H1 (cell line): Measurements from ENCODE around the gene INPP5A. TPM values are rescaled to one million over a fixed set of nuclear protein-coding genes. Genes with fewer than 3 reads are reported as not detected.
A peak's percentile ranks its signal among the peaks of the same experiment; 100 is the strongest.
"Not testable (repeated sequence)": the region's sequence is repeated elsewhere in the genome, so short reads cannot be mapped to it uniquely, and the experiment has no call there.

Experiments used
- CTCF ChIA-PET: fragments of 300-600 bp; sonication (Branson Sonifier 250); formaldehyde crosslinking; loops from one replicate; lab custom pipeline; 2021; ENCODE audit not compliant: partially characterized antibody; lab: Charles Lee
- POLR2A ChIA-PET: fragments of 300-600 bp; sonication (Branson Sonifier 250); formaldehyde crosslinking; loops from one replicate; lab custom pipeline; 2021; ENCODE audit warnings: inconsistent platforms; ENCODE audit not compliant: partially characterized antibody; lab: Charles Lee
- DNase-seq, 2 experiments: peaks; one replicate each; pipeline versions ENCODE4 v3.0.0 to v3.0.0-alpha.2; 2010 to 2022; ENCODE audit warnings: low spot score in 2 of 2, low read depth in 1 of 2, mixed read lengths in 1 of 2
- FAIRE-seq: peaks from 2 replicates; lab custom pipeline; 2011; peaks lifted over from hg19 to GRCh38; lab: Jason Lieb, UNC
- H2AFZ ChIP-seq: 2 replicates; pipeline ENCODE4 v1.8.1; 2012; ENCODE audit warnings: low read length, inconsistent platforms
- H2AK5ac ChIP-seq: 2 replicates; pipeline ENCODE4 v1.6.1; 2013; ENCODE audit warnings: low read depth, low read length
- H2BK120ac ChIP-seq: replicated peaks from 2 replicates; pipeline ENCODE3; 2013; ENCODE audit warnings: low read depth, low read length, inconsistent platforms
- H2BK12ac ChIP-seq: 2 replicates; pipeline ENCODE4 v1.6.1; 2013; ENCODE audit warnings: low read depth, low read length
- H2BK15ac ChIP-seq: 2 replicates; pipeline ENCODE4 v1.6.1; 2013; ENCODE audit warnings: low read length
- H2BK20ac ChIP-seq: 2 replicates; pipeline ENCODE4 v1.6.1; 2013; ENCODE audit warnings: low read length
- H2BK5ac ChIP-seq: 2 replicates; pipeline ENCODE4 v1.6.1; 2013; ENCODE audit warnings: low read depth, low read length
- H3K14ac ChIP-seq: 2 replicates; pipeline ENCODE4 v1.6.1; 2013; ENCODE audit warnings: inconsistent platforms; ENCODE audit not compliant: insufficient read length
- H3K18ac ChIP-seq: 2 replicates; pipeline ENCODE4 v1.6.1; 2013; ENCODE audit warnings: low read length; ENCODE audit errors: extremely low read depth
- H3K23ac ChIP-seq: 2 replicates; pipeline ENCODE4 v1.6.1; 2013; ENCODE audit warnings: inconsistent platforms; ENCODE audit not compliant: insufficient read length
- H3K23me2 ChIP-seq: 2 replicates; pipeline ENCODE4 v1.6.1; 2013; ENCODE audit warnings: low read depth, low read length
- H3K27ac ChIP-seq: 2 replicates; pipeline ENCODE4 v1.6.1; 2011; ENCODE audit warnings: low read depth, low read length, inconsistent platforms
- H3K27me3 ChIP-seq, 4 experiments: replicated peaks in 1 of 4; 1 replicate in 1 of 4; 2 replicates in 3 of 4; pipeline versions ENCODE4 v1.6.1 to v1.8.1; 2011 to 2013; ENCODE audit warnings: low read length in 3 of 4, mild to moderate bottlenecking in 3 of 4, inconsistent platforms in 2 of 4, mixed read lengths in 2 of 4, moderate library complexity in 1 of 4; ENCODE audit not compliant: control insufficient read depth in 3 of 4, insufficient read depth in 3 of 4; ENCODE audit errors: extremely low read depth in 1 of 4
- H3K36me3 ChIP-seq, 4 experiments: 2 replicates each; pipeline versions ENCODE4 v1.6.1 to v1.8.1; 2011 to 2013; ENCODE audit warnings: mild to moderate bottlenecking in 4 of 4, low read length in 3 of 4, moderate library complexity in 2 of 4, control low read depth in 1 of 4, inconsistent platforms in 1 of 4; ENCODE audit not compliant: insufficient read depth in 4 of 4, control insufficient read depth in 2 of 4
- H3K4ac ChIP-seq: replicated peaks from 2 replicates; pipeline ENCODE3; 2013; ENCODE audit warnings: low read length, low read depth, mixed read lengths, inconsistent platforms; ENCODE audit not compliant: insufficient read length
- H3K4me1 ChIP-seq, 4 experiments: replicated peaks in 1 of 4; 1 replicate in 1 of 4; 2 replicates in 3 of 4; pipeline versions ENCODE4 v1.6.1 to v1.8.1; 2011 to 2013; ENCODE audit warnings: low read length in 3 of 4, inconsistent platforms in 2 of 4, mixed read lengths in 1 of 4; ENCODE audit not compliant: insufficient read depth in 4 of 4, control insufficient read depth in 3 of 4
- H3K4me2 ChIP-seq, 2 experiments: 2 replicates each; pipeline versions ENCODE4 v1.6.1 to v1.8.1; 2011 to 2013; ENCODE audit warnings: low read depth in 2 of 2, low read length in 2 of 2, control low read depth in 1 of 2, inconsistent platforms in 1 of 2, mild to moderate bottlenecking in 1 of 2; ENCODE audit not compliant: insufficient read depth in 1 of 2
- H3K4me3 ChIP-seq, 4 experiments: fragments of 200-600, 300-600 bp in 1 of 4; sonication (generic), shearing (Covaris generic), sonication (Bioruptor Twin) in 1 of 4; 2 replicates each; pipeline versions ENCODE4 v1.5.1 to v1.8.1; 2011 to 2016; ENCODE audit warnings: low read length in 4 of 4, low read depth in 3 of 4, control low read depth in 2 of 4, inconsistent platforms in 2 of 4, mild to moderate bottlenecking in 2 of 4, mixed read lengths in 1 of 4, moderate library complexity in 1 of 4; ENCODE audit not compliant: insufficient read depth in 2 of 4; ENCODE audit errors: extremely low read depth in 1 of 4
- H3K56ac ChIP-seq: replicated peaks from 2 replicates; pipeline ENCODE3; 2013; ENCODE audit warnings: low read depth, mild to moderate bottlenecking, mixed read lengths, low read length, inconsistent platforms; ENCODE audit not compliant: insufficient read length
- H3K79me1 ChIP-seq: 2 replicates; pipeline ENCODE4 v1.6.1; 2013; ENCODE audit warnings: low read depth, low read length, control low read depth
- H3K79me2 ChIP-seq, 2 experiments: 2 replicates each; pipeline versions ENCODE4 v1.6.1 to v1.8.1; 2012 to 2013; ENCODE audit warnings: low read length in 2 of 2, mild to moderate bottlenecking in 2 of 2, inconsistent platforms in 1 of 2; ENCODE audit not compliant: insufficient read depth in 2 of 2, control insufficient read depth in 1 of 2
- H3K9ac ChIP-seq, 4 experiments: replicated peaks in 1 of 4; 1 replicate in 1 of 4; 2 replicates in 3 of 4; pipeline versions ENCODE4 v1.6.1 to v1.8.1; 2011 to 2013; ENCODE audit warnings: low read depth in 3 of 4, low read length in 3 of 4, control low read depth in 2 of 4, mild to moderate bottlenecking in 2 of 4, moderate library complexity in 2 of 4, inconsistent platforms in 1 of 4; ENCODE audit errors: extremely low read depth in 1 of 4
- H3K9me3 ChIP-seq, 2 experiments: 2 replicates each; pipeline versions ENCODE4 v1.6.1 to v1.8.1; 2012 to 2013; ENCODE audit warnings: mild to moderate bottlenecking in 2 of 2, moderate library complexity in 2 of 2, control low read depth in 1 of 2, inconsistent platforms in 1 of 2, low read depth in 1 of 2, low read length in 1 of 2, mixed read lengths in 1 of 2; ENCODE audit not compliant: insufficient read depth in 2 of 2
- H4K20me1 ChIP-seq, 2 experiments: replicated peaks in 1 of 2; 2 replicates each; pipeline versions ENCODE3 to v1.8.1; 2011 to 2013; ENCODE audit warnings: inconsistent platforms in 2 of 2, low read length in 2 of 2, mild to moderate bottlenecking in 1 of 2; ENCODE audit not compliant: insufficient read depth in 2 of 2, control insufficient read depth in 1 of 2
- H4K5ac ChIP-seq: 2 replicates; pipeline ENCODE4 v1.6.1; 2013; ENCODE audit warnings: low read length, low read depth, mixed read lengths, inconsistent platforms; ENCODE audit not compliant: insufficient read length
- H4K8ac ChIP-seq: 2 replicates; pipeline ENCODE4 v1.8.0; 2013; ENCODE audit warnings: mild to moderate bottlenecking, moderate library complexity, low read length, inconsistent platforms; ENCODE audit not compliant: insufficient read depth; ENCODE audit errors: extremely low read depth
- H4K91ac ChIP-seq: replicated peaks from 2 replicates; pipeline ENCODE3; 2013; ENCODE audit warnings: low read length, mixed read lengths, inconsistent platforms; ENCODE audit not compliant: insufficient read length
- EGR1 ChIP-seq: IDR thresholded peaks from 2 replicates; pipeline ENCODE4 v1.6.1; 2011; ENCODE audit warnings: low read depth, low read length, borderline replicate concordance
- WGBS, 2 experiments: shearing (Covaris generic) in 1 of 2; methylation state at CpG; one replicate each; pipeline versions ENCODE4 v1.1.6 to v1.1.7; 2013 to 2015; ENCODE audit warnings: low lambda C conversion rate in 2 of 2, mixed read lengths in 2 of 2, inconsistent platforms in 1 of 2, low coverage in 1 of 2, missing lambda C conversion rate in 1 of 2; ENCODE audit not compliant: insufficient replicate concordance in 2 of 2, insufficient coverage in 1 of 2, insufficient read length in 1 of 2; ENCODE audit errors: extremely low coverage in 1 of 2, missing lambda C conversion rate in 1 of 2; 5-methylcytosine and 5-hydroxymethylcytosine counted together
- polyA plus RNA-seq, 7 experiments: library from polyadenylated mRNA; depleted of rRNA in 3 of 7; stranded (reverse) in 5 of 7; unstranded in 2 of 7; fragments of >200 nt in 5 of 7; fragments of 200-250 nt in 2 of 7; gene quantifications; 1 replicate in 5 of 7; 2 replicates in 1 of 7; 4 replicates in 1 of 7; pipeline versions ENCODE4 v1.2.1 to v1.2.3, GENCODE V29; 2011 to 2013; ENCODE audit warnings: missing spikeins in 2 of 7, mixed read lengths in 2 of 7
- total RNA-seq: library from RNA; stranded (reverse); fragmentation: NEBNext Ultra II Directional; extraction: Animal tissue kit (Norgen Biotek cat#: 25700); gene quantifications from 2 replicates; pipeline ENCODE4 v1.2.1, GENCODE V29; 2021

INPP5A gene
- total and polyA plus RNA-seq, 2 of the 8 experiments (the other 6 are each of a cell fraction or from before 2014, with no cell fraction given), result 19.7 to 27.5 TPM

GRCh38 chr10:132825783-132826523, 288.4 kb downstream of the INPP5A start:
- H3K4me2 ChIP-seq, H2BK12ac ChIP-seq, H2BK5ac ChIP-seq, H3K4me1 ChIP-seq, H3K4me3 ChIP-seq, H3K23ac ChIP-seq, H3K18ac ChIP-seq, DNase-seq, H3K23me2 ChIP-seq, H3K79me2 ChIP-seq, H3K14ac ChIP-seq, H2AFZ ChIP-seq, H3K27ac ChIP-seq, H2AK5ac ChIP-seq, H2BK120ac ChIP-seq, H2BK20ac ChIP-seq, H3K79me1 ChIP-seq, H2BK15ac ChIP-seq, H3K56ac ChIP-seq, H3K27me3 ChIP-seq, FAIRE-seq, H3K9ac ChIP-seq, H4K8ac ChIP-seq, H4K91ac ChIP-seq, H4K20me1 ChIP-seq, H3K36me3 ChIP-seq, H4K5ac ChIP-seq, POLR2A ChIA-PET, H3K4ac ChIP-seq: not testable (repeated sequence)
- H3K9me3 ChIP-seq, result peaks cover 24 to 62% of the 10 kb centered on the region in 2 experiments
- TF ChIP-seq EGR1, result 0 out of 2 replicates have a peak, but pooled peaks have one; percentile 13
- WGBS, 2 experiments, result 82% methylated on average over 30 of the region's 34 CpGs; no CpG with 5 or more reads in 1 of the 2 experiments
- CTCF ChIA-PET, result interaction anchor here (0.9 kb wide), 1 partner anchor 171 kb away, joined by 4 read pairs; no protein-coding TSS in a partner anchor
